HG03095 (cell line): ENCODE data around the gene TMEM86B.
"Not testable (repeated sequence)": the region's sequence is repeated elsewhere in the genome, so short reads cannot be mapped to it uniquely, and the experiment has no call there.

Experiments
- ATAC-seq: cut with Tn5 transposase; IDR thresholded peaks from one replicate; pipeline ENCODE4 v1.9.1; 2021; ENCODE audit warnings: moderate library complexity; ENCODE audit not compliant: unreplicated experiment

TMEM86B gene

DNA sequence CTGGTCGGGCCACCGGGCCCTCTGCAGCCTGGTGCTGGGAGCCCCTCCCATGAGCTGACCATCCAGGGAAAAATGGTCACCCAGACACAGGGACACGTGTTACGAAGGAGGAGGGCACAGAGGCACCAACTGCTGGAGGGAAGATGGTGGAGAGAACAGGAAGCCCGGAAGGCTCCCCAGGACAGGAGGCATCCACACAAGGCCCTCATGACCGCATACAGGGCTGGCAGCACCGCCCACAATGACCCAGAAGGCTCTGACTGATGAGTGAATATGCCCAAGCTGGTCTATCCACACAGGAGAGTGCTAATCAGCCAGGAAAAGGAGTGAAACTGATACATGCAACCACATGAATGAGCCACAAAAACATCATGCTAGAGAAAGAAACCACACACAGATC is 14.0 kb upstream of the TMEM86B start:
- no peak for ATAC-seq

DNA sequence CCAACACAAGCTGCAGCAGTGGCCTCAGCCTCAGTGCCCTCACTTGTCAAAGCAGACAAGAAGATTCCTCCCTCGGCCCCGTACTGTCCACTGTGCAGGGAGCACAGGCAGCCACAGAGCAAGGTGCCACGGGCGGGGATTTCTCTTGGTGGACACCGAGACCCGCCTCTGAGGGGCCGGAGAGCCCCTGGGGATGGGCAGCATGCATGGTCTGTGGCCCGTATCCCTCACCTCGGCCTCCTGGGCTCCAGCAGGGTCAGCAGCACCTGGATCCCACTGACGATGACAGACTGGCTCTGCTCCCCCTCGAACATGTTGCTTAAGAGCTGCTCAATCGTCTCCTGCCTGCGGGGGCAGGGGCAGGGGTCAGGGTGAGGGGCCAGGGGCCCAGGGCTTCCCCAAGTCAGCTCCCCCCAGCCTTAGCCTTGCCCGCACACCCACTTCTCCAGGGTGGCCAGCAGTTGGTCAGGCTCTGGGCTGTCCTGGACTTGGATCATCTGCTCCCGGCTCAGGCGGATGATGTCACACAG is 13.4 kb upstream of the TMEM86B start:
- ATAC-seq = no peak

DNA sequence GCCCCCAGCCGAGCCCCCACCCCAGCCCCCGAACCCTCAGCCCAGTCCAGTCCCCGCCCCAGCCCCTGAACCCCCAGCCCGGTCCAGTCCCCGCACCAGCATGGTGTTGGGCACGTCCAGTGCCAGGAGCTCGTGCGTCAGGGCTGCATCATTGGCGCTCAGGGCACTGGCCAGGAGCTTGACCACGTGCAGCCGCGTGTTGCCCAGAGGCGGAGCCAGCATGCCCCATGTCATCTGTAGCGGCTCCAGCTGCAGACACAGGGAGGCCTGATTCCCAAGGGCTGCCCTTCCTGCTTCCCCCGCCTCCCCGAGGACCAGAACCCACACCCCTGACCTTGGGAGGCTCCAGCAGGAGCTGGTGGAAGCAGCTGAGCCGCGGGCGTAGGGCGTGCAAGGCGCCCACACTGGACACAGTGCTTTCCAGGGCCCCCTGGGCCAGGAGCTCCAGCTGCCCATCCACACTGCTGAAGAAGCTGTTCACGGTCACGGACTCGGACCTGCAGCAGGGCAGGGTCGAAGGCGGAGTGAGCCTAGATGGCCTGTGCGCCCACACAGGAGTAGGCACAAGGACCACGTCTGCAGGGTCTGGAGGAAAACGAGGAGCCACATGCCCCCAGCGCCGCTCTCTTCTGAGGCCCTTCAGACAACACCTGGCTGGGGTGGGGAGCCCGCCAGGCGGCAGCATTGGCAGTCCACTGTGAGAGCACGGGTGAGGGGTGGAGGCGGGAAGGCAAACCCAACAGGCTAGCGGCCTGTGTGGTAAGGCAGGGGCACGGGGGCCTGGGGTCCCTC is 12.8 kb upstream of the TMEM86B start:
- no peak for ATAC-seq

DNA sequence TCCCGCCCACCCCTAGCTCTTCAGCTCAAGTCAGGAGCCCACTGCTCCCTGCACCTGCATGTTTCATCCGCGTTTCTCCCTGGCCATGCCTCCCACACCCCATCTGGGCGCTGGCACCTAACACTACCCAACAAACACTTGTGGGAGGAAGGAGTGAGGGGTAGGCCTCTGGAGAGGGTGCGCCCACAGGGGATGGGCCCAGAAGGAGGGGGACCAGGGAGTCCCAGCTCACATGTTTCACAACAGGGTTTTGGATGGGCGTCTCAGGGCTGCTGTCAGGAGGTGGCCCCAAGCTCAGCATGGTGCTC is 12.1 kb upstream of the TMEM86B start:
- no peak for ATAC-seq

DNA sequence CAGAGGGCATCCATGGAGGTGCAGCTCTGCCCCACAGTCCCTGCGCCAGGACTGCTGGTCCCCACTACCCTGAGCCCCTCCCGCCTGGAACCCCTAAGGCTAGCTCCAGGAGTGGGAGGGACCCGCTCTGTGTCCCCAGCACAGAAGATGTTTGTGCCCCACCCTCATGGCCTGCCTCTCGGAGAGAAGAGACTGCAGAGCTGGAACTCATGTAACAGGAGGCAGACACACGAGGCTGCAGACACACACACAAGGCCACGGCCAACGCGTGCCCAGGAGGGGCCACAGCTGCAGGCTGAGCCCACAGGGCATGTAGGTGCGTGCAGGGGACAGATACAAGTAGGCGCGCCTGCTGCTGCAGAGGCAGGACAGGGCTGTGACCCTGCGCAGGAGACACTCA is 10.4 kb upstream of the TMEM86B start:
- no peak for ATAC-seq

DNA sequence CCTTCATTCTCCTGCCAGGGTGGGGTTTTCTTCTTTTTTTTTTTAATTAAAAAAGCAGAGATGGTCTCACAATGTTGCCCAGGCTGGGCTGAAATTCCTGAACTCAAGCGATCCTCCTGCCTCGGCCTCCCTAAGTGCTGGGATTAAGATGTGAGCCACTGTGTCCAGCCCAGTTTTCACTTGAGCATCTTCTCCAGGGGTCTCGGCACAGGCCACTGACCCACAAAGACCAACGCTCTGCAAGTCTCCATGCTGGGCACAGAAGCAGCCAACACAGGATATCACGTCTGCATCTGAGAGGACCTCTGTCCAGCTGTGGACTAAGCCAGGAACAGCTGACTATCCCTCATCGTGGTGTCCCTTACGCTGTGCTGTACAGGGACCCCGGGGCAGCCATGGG is 9.5 kb upstream of the TMEM86B start:
- ATAC-seq = no peak

DNA sequence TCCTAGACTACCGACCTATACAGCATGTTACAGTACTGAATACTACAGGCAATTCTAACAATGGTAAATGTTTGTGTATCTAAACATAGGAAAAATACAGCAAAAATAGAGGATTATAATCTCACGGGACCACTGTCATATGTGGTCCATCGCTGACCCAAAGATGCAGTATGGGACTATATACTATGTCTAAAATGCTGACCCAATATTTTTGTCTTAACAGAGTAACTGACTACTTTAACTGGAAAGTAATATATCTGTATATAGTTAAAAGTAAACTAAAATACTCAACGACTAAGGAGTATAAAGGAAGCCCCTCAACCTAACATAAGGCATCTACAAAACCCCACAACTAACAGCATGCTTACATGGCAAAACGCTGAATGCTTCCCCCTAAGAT is 4.4 kb upstream of the TMEM86B start:
- no peak for ATAC-seq

DNA sequence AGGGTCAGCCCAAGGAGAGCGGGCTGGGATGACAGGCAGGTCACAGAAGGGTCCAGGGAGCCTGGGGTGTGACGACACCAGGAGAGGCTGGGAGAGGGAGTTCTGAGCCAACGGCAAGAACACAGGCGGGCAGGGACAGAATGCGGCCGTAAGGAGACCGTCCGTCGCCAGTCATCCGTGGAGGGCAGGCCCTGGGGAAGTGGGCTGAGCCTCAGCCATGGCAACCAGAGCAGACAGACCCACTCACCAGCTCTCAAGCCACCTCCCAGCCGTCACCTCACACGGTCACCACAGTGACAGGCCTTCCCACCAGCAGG is 3.7 kb upstream of the TMEM86B start:
- no peak for ATAC-seq

DNA sequence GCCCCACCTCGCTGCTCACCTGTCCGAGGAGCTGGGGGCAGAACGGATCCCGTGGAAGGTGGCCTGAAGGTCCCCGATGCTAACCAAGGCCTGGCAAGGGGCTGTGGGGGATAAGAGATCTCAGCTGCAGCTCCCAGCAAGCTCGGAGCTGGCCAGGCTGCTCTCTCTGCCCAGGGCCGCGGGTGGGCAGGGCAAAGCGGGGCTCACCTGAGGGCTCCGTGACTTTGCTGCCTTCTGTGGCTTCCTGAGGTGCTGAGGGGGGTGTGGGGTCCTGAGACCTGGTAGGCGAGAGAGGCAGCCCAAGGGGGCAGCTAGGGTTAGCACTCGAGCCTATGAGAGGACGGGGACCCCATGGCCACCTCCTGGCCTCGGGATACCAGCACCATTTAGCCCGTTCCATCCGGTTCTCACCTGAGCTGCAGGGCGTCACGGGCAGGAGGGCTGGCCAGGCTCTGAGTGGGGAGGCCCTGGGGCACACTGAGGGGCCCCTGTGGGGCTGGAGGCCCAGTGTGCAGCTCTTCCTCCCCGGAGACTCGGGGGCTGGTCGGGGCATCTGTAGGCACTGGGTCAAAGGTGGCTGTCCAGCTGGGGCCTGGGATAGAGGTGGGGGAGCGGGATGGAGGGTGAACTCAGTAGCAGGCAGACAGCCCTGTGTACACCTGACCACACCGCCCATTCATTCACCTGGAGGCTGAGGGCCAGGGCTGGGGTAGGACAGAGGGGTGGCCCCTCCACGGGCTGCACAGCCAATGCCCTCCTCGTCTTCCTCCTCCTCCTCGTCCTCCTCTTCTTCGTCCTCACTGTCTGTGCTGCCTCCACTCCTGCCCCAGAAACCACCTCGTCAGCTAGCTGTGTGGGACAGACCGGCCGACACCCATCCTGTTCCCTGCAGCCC is 3.1 kb upstream of the TMEM86B start:
- ATAC-seq = no peak

DNA sequence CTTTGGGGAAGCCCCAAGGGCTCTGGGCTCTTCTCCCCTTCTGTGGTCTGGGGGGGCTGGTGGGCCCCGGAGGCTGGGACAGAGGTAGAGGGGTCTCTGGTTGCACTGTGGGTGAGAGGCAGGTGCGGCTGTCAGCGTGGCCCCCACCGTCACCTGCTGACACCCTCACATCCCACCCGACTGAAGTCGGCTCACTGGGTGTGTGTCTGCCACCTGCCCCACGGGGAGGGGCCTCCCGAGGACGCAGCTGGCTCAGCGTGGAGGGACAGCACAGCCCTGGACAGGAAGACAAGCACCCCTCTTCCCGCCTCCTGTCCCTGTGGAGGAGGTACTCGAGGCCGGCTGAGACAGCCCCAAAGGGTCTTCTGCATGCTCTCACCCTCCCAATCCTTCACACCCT is 2.2 kb upstream of the TMEM86B start:
- no peak for ATAC-seq

DNA sequence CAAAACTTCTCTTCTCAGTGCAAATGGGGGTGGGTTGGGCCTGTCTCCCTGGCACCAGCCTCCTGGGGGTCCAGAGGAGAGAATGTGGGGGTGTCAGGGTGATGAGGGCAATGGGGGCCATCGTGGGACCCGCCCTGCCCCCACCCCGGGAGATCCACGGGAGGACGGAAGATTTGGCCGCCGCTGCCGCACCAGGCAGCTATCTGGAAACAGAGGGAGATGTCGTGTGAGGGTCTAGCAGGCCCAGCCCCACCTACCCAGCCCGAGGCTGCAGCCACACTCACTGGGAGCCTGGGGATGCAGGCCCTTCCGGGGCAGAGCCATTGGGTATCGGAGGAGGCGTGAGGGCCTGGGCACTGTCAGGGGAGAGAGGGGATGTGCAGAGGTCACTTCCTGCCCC is 1.8 kb upstream of the TMEM86B start:
- no peak for ATAC-seq

DNA sequence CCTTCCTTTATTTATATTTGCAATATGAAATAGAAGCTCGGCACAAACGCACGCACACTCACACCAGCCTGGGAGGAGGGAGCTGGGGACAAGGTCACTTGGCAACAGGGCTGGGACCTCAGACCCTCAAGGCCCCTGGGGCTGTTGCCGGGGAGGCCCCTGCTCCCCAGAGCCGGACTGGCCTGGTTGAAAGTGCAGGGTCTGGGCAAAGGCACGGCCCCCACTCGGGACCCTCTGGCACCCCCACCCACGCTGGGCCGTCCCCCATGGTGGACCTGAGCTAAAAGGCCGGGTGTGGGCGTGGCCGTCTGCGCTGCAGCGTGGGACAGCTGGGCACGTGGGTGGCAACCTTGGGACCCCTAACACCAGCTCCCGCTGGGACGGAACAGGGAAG is 1.2 kb upstream of the TMEM86B start:
- no peak for ATAC-seq

DNA sequence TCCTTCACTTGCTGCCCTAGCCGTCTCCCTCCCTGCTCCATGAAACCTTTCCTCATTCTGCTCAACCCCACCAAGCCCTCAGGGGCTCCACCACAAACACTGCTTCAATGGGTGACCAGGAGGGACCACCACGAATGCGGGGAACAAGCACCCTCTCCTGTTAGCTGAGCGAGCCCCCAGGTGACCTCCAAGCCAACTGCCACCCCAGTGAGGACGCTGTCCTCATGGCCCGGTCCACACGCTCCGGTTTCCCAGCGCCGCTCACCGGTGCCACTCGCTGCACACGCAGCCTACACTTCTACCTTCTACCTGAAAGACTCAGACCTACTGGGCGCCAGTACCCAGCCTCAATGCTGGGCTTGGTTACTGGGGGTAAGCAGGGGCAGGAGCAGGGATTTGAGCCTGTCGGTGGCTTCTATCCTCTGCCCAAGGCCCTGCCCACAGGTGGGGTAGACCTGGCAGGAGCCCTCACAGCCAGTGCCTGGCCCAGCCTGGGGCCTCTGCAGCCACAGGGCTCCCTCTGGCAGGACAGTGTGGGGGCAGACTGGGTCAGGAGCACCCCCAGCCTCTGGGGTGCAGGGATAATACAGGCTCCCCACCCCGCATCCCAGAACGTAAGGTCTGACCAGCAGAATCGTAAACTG is 704 bp upstream of the TMEM86B start:
- no peak for ATAC-seq

DNA sequence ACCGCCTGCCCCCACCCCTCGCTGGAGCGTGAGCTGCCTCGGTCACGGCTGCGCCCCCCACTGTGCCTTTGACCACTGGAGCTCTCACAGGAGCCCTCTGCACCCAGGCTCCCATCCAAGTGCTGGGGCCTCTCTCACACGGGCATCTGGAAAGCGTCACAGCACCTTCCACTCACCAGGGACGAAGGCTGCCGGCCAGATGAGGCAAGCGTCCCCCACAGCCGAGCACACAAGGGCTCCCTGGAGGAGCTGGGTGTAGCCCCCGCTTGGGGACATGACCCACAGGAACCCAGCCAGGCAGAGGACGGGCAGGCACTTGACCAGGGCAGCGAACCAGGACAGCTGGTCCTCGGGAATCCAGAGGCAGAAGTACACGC is 560 bp downstream of the TMEM86B start:
- ATAC-seq = no peak

DNA sequence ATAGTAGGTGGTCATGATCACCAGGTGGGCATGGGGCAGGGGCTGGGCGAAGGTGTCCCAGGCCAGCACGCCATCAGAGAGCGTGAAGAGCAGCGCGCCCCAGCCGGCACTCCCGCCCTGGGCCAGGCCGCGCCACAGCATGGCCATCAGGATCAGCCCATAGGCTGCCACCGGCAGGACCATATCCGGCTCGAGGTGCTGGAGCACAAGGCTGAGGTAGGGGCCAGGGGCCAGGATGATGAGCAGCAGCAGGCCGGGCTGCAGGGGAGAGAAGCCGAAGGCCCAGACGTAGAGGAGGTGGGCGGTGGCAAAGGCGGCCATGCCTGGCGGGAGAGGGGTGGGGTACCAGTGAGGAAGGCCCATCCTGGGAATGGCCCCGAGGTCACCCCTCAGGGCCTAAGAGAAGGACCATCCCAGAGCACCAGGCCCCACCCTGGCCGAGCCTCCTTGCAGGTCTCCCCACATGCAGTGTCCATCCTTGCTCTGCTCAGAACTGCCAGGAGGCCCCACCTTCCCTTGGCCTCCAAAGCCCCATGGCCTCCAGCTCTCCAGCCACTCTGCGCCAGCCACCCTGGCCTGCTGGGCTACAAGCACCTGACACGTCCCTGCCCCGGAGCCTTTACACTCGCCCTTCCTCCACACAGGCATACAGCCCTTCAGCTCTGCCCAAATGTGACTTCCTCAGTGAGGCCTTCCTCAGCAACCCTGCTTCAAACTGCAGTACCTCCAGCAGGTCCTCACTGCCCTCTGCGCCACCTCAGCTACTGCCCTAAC is 1.1 kb downstream of the TMEM86B start:
- ATAC-seq = no peak

DNA sequence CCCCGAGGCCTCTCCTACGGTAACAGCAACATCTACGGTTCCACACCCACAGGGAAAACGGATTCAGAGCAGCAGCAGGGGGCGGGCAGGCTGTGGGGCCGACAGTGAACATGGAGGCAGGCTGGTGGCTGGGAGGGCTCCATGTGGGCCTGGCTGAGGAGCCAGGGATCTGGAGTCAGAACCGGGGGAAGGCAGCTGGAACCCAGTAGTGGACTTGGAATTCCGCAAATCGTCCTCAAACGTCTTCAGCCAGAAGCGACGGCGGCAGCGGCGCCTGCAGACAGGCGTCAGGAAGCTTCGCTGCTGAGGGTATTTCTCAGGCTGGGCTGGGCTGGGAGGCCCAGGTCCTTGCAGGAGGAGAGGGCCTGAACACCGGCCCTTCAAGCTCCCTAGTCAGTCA is 1.8 kb downstream of the TMEM86B start:
- ATAC-seq = no peak

DNA sequence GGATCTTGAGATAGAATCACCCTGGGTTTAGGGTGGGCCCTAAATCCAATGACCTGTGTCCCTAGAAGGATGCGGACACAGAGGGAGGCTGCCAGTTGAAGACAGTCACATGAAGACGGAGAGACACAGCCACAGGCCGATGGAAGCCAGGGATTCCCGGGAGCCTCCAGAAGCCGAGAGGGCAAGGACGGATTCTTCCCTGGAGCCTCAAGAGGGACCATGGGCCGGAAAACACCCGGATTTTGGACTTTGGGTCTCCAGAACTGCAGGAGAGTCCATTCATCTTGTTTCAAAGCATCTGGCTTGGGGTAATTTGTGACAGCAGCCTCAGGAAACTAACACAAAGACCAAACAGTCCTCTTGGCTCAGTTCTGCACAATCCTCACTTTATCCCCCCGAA is 2.3 kb downstream of the TMEM86B start:
- ATAC-seq = no peak

DNA sequence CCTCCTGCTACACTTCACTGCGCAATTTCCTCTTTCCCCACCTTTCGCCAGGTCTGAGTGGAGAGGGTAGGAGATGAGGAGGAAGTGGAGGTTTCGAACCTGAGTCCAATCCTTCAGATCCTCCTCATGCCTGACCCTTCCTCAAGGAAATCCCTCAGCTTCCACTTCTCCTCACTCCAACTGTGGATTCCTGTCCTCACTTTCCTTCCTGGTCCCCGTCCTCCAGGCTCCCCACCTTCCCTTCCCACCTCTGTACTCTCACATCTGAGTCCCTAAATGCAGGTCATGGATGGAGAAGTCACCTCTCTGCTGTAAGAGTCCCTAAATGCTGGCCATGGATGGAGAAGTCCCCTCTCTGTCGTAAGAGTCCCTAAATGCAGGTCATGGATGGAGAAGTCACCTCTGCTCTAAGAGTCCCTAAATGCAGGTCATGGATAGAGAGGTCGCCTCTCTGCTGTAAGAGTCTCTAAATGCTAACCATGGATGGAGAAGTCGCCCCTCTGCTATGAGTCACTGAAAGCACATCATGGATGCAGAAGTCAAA is 3.1 kb downstream of the TMEM86B start:
- no peak for ATAC-seq

DNA sequence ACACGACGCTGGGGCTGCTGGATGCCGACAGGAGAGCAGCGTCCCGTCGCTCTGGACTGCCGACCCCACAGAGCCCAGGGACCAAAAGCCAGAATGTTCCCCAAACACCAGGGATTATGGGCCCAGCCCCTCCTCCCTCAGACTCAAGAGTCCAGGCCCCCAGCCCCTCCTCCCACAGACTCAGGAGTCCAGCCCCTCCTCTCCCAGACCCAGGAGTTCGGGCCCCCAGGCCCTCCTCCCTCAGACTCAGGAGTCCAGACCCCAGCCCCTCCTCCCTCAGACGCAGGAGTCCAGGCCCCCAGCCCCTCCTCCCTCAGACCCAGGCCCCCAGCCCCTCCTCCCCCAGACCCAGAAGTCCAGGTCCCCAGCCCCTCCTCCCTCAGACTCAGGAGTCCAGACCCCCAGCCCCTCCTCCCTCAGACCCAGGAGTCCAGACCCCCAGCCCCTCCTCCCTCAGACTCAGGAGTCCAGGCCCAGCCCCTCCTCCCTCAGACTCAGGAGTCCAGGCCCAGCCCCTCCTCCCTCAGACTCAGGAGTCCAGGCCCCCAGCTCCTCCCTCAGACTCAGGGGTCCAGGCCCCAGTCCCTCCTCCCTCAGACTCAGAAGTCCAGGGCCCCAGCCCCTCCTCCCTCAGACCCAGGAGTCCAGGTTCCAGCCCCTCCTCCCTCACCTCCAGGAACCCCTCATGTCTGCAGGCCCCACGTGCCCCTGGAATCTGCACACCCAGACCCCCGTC is 3.7 kb downstream of the TMEM86B start:
- ATAC-seq = not testable (repeated sequence)

DNA sequence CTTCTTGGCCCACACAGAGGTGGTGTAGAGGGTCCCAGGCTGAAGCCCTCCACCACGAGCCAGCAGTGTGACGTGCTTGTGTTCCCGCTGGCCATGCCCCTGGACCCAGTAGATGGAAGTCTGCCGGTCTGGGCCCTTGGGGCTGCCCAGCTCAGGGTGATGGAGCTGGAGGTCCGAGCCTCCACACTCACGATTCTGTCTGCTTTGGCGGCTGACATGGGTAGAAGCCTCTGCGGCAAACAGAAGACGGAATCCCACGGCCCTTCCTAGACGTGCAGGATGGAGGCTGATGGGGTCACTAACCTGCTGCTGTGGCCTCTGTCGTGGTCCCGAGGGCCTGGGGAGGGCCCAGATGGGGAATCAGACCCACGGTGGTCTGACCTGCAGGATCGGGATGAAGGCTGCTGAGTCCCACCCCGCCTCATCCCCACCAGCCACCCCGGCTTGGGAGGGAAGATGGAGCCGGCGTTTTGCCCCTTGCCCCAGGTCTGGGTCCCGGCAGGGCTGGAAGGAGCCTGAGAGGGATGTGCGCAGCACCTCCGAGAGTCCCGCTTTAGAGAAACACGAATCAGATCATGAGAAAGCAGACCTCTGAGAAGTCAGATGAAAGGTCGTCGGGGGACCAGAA is 4.4 kb downstream of the TMEM86B start:
- ATAC-seq = no peak
